HCT116 (cell line): Measurements from ENCODE around the gene LRBA. TPM values are rescaled to one million over a fixed set of nuclear protein-coding genes. Genes with fewer than 3 reads are reported as not detected.

ENCODE experiments used
- ATAC-seq: fragments of 200-7000 bp; cut with Tn5 transposase; 2 replicates; pipeline ENCODE4 v1.9.1; 2020; ENCODE audit warnings: mild to moderate bottlenecking, moderate library complexity
- BruUV-seq: library from RNA; stranded (reverse); fragments of 400-500 nt; replicated peaks from 2 replicates; lab custom pipeline; 2021; lab: Mats Ljungman, UMichigan
- CTCF ChIA-PET: fragments of 300-600 bp; sonication (Branson Sonifier 250); formaldehyde crosslinking; loops from one replicate; lab custom pipeline; 2021; ENCODE audit warnings: antibody characterized with exemption; lab: Charles Lee
- POLR2A ChIA-PET: fragments of 300-600, 350-600 bp; sonication (Branson Sonifier 250); formaldehyde crosslinking; loops from one replicate; lab custom pipeline; 2021; ENCODE audit warnings: antibody characterized with exemption; lab: Charles Lee
- RAD21 ChIA-PET, 2 experiments: fragments of 300-600 bp; sonication (Branson Sonifier 250); formaldehyde crosslinking; loops; one replicate each; lab custom pipeline; 2023; ENCODE audit warnings: low total read pairs in 2 of 2; ENCODE audit not compliant: uncharacterized antibody in 2 of 2, unreplicated experiment in 2 of 2, low non-redundant PET in 1 of 2; lab: Charles Lee
- DNase-seq: peaks from one replicate; pipeline ENCODE4 v3.0.0-alpha.2; 2010; ENCODE audit warnings: low read depth, low spot score
- H2AFZ ChIP-seq: fragments of 200-600 bp; shearing (Covaris generic), sonication (generic); 2 replicates; pipeline ENCODE4 v1.6.1; 2017; ENCODE audit warnings: low read depth, mixed run types, mixed read lengths, antibody characterized with exemption, low read length; ENCODE audit not compliant: poor library complexity, severe bottlenecking
- H3K27ac ChIP-seq: 2 replicates; pipeline ENCODE4 v1.5.1; 2012; ENCODE audit warnings: low read depth, low read length
- H3K27me3 ChIP-seq: fragments of 200-600 bp; sonication (generic); 2 replicates; pipeline ENCODE4 v1.6.1; 2016; ENCODE audit warnings: mixed run types, low read length, mixed read lengths; ENCODE audit not compliant: insufficient read depth
- H3K36me3 ChIP-seq, 2 experiments: fragments of 200-500 bp in 1 of 2; fragments of 200-600 bp in 1 of 2; sonication (Bioruptor generic) in 1 of 2; sonication (generic) in 1 of 2; 2 replicates each; pipeline versions ENCODE4 v1.5.1 to v1.6.1; 2014 to 2016; ENCODE audit warnings: low read length in 2 of 2, inconsistent platforms in 1 of 2, mixed read lengths in 1 of 2, mixed run types in 1 of 2; ENCODE audit not compliant: insufficient read depth in 2 of 2, control insufficient read depth in 1 of 2
- H3K4me1 ChIP-seq, 2 experiments: fragments of 200-600 bp in 1 of 2; sonication (generic) in 1 of 2; 2 replicates each; pipeline versions ENCODE4 v1.5.1 to v1.6.1; 2012 to 2017; ENCODE audit warnings: low read length in 2 of 2, inconsistent platforms in 1 of 2, mild to moderate bottlenecking in 1 of 2, mixed read lengths in 1 of 2, mixed run types in 1 of 2, moderate library complexity in 1 of 2; ENCODE audit not compliant: insufficient read depth in 2 of 2, control insufficient read depth in 1 of 2
- H3K4me2 ChIP-seq: fragments of 200-600 bp; sonication (generic); 2 replicates; pipeline ENCODE4 v1.6.1; 2017; ENCODE audit warnings: mixed run types, low read length, mixed read lengths
- H3K4me3 ChIP-seq, 2 experiments: fragments of 200-600 bp in 1 of 2; sonication (generic) in 1 of 2; replicated peaks in 1 of 2; 2 replicates each; pipeline ENCODE4 v1.5.1; 2011 to 2016; ENCODE audit warnings: low read length in 2 of 2, control low read depth in 1 of 2, low read depth in 1 of 2, mild to moderate bottlenecking in 1 of 2, mixed read lengths in 1 of 2, mixed run types in 1 of 2
- H3K79me2 ChIP-seq: fragments of 200-600 bp; sonication (generic); 2 replicates; pipeline ENCODE4 v1.6.1; 2017; ENCODE audit warnings: mild to moderate bottlenecking, mixed run types, low read length, moderate library complexity, mixed read lengths; ENCODE audit not compliant: insufficient read depth
- H3K9ac ChIP-seq: fragments of 200-600 bp; sonication (generic); 2 replicates; pipeline ENCODE4 v1.6.1; 2016; ENCODE audit warnings: low read length, mixed read lengths
- H3K9me2 ChIP-seq: fragments of 200-600 bp; sonication (generic), shearing (Covaris generic); 2 replicates; pipeline ENCODE4 v1.6.1; 2017; ENCODE audit warnings: mixed run types, mild to moderate bottlenecking, moderate library complexity; ENCODE audit not compliant: insufficient read depth
- H3K9me3 ChIP-seq, 2 experiments: fragments of 200-500 bp in 1 of 2; fragments of 200-600 bp in 1 of 2; sonication (Bioruptor generic) in 1 of 2; sonication (generic) in 1 of 2; 2 replicates each; pipeline ENCODE4 v1.6.1; 2014 to 2017; ENCODE audit warnings: low read length in 2 of 2, mixed read lengths in 2 of 2, inconsistent platforms in 1 of 2, low read depth in 1 of 2, mild to moderate bottlenecking in 1 of 2, mixed run types in 1 of 2, moderate library complexity in 1 of 2; ENCODE audit not compliant: control insufficient read depth in 1 of 2, insufficient read depth in 1 of 2
- H4K20me1 ChIP-seq: fragments of 200-600 bp; sonication (generic), shearing (Covaris generic); 2 replicates; pipeline ENCODE4 v1.6.1; 2017; ENCODE audit warnings: mixed run types, mild to moderate bottlenecking, moderate library complexity; ENCODE audit not compliant: insufficient read depth
- CEBPB ChIP-seq: IDR thresholded peaks from 2 replicates; pipeline ENCODE4 v1.6.1; 2012; ENCODE audit warnings: low read depth
- ELF1 ChIP-seq: IDR thresholded peaks from 2 replicates; pipeline ENCODE4 v1.6.1; 2012; ENCODE audit warnings: low read depth, borderline replicate concordance
- EZH2phosphoT487 ChIP-seq: fragments of 200-600 bp; IDR thresholded peaks from 2 replicates; pipeline ENCODE4 v1.6.1; 2018; ENCODE audit warnings: antibody characterized with exemption, borderline replicate concordance
- FOSL1 ChIP-seq: IDR thresholded peaks from 2 replicates; pipeline ENCODE4 v1.6.1; 2012; ENCODE audit warnings: low read depth
- JUND ChIP-seq: IDR thresholded peaks from 2 replicates; pipeline ENCODE4 v1.6.1; 2012
- POLR2AphosphoS5 ChIP-seq: IDR thresholded peaks from 2 replicates; pipeline ENCODE4 v1.6.1; 2011; ENCODE audit warnings: mild to moderate bottlenecking, low read depth, low read length, moderate library complexity
- SP1 ChIP-seq: IDR thresholded peaks from 2 replicates; pipeline ENCODE4 v1.6.1; 2012; ENCODE audit warnings: low read depth
- SRF ChIP-seq: IDR thresholded peaks from 2 replicates; pipeline ENCODE4 v1.6.1; 2012; ENCODE audit warnings: low read depth
- TCF7L2 ChIP-seq: IDR thresholded peaks from 2 replicates; pipeline ENCODE4 v1.7.0; 2011; ENCODE audit warnings: borderline replicate concordance, inconsistent platforms; ENCODE audit not compliant: insufficient read depth, insufficient read length; ENCODE audit errors: extremely low read depth
- intact Hi-C: fragments of 100-400 bp; cut with micrococcal nuclease; formaldehyde crosslinking; loops from 2 replicates; pipeline ENCODE4 v1.10.0; 2022
- total RNA-seq: library from RNA; stranded (reverse); gene quantifications from one replicate; pipeline ENCODE4 v1.2.1, GENCODE V29; 2021; ENCODE audit not compliant: unreplicated experiment
- TF ChIP-seq, protein P1 (sequence below), 3 experiments: fragments of 200-600 bp in 1 of 3; sonication (generic) in 1 of 3; IDR thresholded peaks in 2 of 3; conservative IDR thresholded peaks in 1 of 3; 2 replicates each; pipeline ENCODE4 v1.5.1; 2012 to 2017; ENCODE audit warnings: low read depth in 2 of 3, low read length in 2 of 3, antibody characterized with exemption in 1 of 3, borderline replicate concordance in 1 of 3, control low read depth in 1 of 3, mild to moderate bottlenecking in 1 of 3, mixed read lengths in 1 of 3, mixed run types in 1 of 3, moderate library complexity in 1 of 3; ENCODE audit not compliant: insufficient read depth in 1 of 3
- TF ChIP-seq, protein P2 (sequence below): IDR thresholded peaks from 2 replicates; pipeline ENCODE4 v1.6.1; 2011; ENCODE audit warnings: mild to moderate bottlenecking, low read length, moderate library complexity; ENCODE audit not compliant: insufficient replicate concordance; ENCODE audit errors: extremely low read depth

The LRBA gene
- total RNA-seq, 1 experiment from 2014 or later: 79.8 TPM

DNA sequence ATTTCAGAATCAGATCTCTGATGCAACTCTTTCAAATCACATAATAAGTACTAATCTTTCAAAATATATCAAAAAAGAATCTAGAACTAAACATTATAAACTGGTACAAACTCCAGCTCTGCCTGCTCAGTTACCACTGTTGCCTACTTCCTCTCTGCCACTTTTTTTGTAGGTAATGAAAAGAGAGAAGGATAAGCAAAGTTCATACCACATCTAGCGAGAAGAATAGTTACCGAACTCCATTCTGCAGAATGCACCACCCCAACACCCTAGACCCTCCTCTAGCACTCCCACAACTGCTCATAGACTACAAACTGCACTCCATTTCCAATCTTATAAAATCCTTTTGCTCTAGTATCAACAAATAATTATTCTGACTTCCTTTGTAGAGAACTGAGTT, 19.7 kb upstream of the LRBA start:
- RAD21 ChIA-PET: no interaction called here
- Histone ChIP-seq H3K4me3 (no peak overlapping the region), H3K9me3 (no peaks in the 10 kb centered on the region), H3K36me3 (no peaks in the 10 kb centered on the region), H3K4me1 (peaks cover 0 to 7% of the 10 kb centered on the region in 2 experiments; a peak in 1 of 4 replicates), H3K27ac (no peak overlapping the region), H2AFZ (no peak overlapping the region), H3K4me2 (no peak overlapping the region), H3K27me3 (no peaks in the 10 kb centered on the region), H3K9ac (no peak overlapping the region), H3K79me2 (no peaks in the 10 kb centered on the region), H4K20me1 (no peaks in the 10 kb centered on the region), H3K9me2 (no peaks in the 10 kb centered on the region)
- POLR2A ChIA-PET: no interaction called here
- ATAC-seq: no peak
- no peak for DNase-seq
- CTCF ChIA-PET: no interaction called here
- TF ChIP-seq, protein P1, sequence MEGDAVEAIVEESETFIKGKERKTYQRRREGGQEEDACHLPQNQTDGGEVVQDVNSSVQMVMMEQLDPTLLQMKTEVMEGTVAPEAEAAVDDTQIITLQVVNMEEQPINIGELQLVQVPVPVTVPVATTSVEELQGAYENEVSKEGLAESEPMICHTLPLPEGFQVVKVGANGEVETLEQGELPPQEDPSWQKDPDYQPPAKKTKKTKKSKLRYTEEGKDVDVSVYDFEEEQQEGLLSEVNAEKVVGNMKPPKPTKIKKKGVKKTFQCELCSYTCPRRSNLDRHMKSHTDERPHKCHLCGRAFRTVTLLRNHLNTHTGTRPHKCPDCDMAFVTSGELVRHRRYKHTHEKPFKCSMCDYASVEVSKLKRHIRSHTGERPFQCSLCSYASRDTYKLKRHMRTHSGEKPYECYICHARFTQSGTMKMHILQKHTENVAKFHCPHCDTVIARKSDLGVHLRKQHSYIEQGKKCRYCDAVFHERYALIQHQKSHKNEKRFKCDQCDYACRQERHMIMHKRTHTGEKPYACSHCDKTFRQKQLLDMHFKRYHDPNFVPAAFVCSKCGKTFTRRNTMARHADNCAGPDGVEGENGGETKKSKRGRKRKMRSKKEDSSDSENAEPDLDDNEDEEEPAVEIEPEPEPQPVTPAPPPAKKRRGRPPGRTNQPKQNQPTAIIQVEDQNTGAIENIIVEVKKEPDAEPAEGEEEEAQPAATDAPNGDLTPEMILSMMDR (IDR thresholded peaks at IDR 0.05 in 2 of 3, conservative IDR thresholded peaks at IDR 0.05 in 1 of 3; ENCODE audit: borderline replicate concordance in 1 of 3, insufficient read depth in 1 of 3, low read depth in 2 of 3, low read length in 2 of 3): no peak
- no TSS peak for BruUV-seq
- intact Hi-C loops: no loop called here

DNA sequence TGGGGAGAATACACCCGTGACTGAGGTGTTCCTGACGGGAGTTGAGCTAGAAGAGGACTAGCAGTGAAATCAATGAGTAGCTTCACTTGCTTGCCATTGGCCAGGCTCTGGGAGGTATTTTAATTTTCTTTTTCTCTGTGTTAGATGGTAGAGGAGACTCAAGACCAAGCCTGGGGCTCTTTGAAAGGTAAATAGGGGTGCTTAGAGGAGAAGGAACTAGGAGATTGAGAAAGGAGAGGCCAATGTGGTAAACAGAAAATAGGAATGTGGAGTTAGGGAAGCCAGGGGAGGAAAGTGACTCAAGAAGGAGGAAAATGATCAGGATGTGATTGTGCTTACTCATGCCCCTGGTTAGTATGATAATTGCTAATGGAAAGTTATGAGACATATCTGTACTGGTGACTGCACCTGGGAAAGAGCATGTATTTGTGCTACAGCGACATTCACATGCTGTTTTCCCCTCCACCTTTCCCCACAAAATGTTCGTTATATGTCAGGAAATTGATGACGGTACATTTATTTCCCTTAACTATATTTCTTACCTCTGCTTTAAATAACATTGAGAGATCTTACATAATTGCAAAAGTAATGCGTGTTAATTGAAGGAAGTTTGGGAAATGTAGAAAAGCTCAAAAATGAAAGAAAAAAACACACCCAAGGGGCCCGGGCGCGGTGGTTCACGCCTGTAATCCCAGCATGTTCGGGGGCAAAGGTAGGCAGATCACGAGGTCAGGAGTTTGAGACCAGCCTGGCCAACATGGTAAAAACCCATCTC, 16.9 kb upstream of the LRBA start:
- CTCF ChIA-PET: no interaction called here
- TF ChIP-seq EZH2phosphoT487 (no peak), JUND (no peak), FOSL1 (peak; percentile 29; the same call in 1 of the 2 replicates), CEBPB (no peak), SP1 (0 out of 2 replicates have a peak, but pooled peaks have one; percentile 2), SRF (no peak), TCF7L2 (no peak), ELF1 (no peak), POLR2AphosphoS5 (no peak)
- TF ChIP-seq, protein P2, sequence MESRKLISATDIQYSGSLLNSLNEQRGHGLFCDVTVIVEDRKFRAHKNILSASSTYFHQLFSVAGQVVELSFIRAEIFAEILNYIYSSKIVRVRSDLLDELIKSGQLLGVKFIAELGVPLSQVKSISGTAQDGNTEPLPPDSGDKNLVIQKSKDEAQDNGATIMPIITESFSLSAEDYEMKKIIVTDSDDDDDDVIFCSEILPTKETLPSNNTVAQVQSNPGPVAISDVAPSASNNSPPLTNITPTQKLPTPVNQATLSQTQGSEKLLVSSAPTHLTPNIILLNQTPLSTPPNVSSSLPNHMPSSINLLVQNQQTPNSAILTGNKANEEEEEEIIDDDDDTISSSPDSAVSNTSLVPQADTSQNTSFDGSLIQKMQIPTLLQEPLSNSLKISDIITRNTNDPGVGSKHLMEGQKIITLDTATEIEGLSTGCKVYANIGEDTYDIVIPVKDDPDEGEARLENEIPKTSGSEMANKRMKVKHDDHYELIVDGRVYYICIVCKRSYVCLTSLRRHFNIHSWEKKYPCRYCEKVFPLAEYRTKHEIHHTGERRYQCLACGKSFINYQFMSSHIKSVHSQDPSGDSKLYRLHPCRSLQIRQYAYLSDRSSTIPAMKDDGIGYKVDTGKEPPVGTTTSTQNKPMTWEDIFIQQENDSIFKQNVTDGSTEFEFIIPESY: no peak
- TF ChIP-seq, protein P1 (IDR thresholded peaks at IDR 0.05 in 2 of 3, conservative IDR thresholded peaks at IDR 0.05 in 1 of 3; ENCODE audit: borderline replicate concordance in 1 of 3, insufficient read depth in 1 of 3, low read depth in 2 of 3, low read length in 2 of 3): no peak

More for the DNA sequence above, 16.9 kb upstream of the LRBA start:
- Histone ChIP-seq H3K4me2 (peak overlapping the region; percentile 32), H3K9ac (no peak overlapping the region), H2AFZ (peak overlapping the region; percentile 36), H3K4me3 (no peak overlapping the region), H3K79me2 (no peaks in the 10 kb centered on the region), H4K20me1 (no peaks in the 10 kb centered on the region), H3K27ac (no peak overlapping the region), H3K4me1 (peaks cover 0 to 7% of the 10 kb centered on the region in 2 experiments; a peak in 1 of 4 replicates), H3K9me2 (no peaks in the 10 kb centered on the region), H3K9me3 (no peaks in the 10 kb centered on the region), H3K36me3 (no peaks in the 10 kb centered on the region), H3K27me3 (no peaks in the 10 kb centered on the region)
- RAD21 ChIA-PET: interaction anchor here in 1 of 2 experiments (0.6 kb wide), 1 partner anchor 112 kb away, joined by 4 read pairs; no protein-coding TSS in a partner anchor
- ATAC-seq (no peak), DNase-seq (no peak)
- POLR2A ChIA-PET: interaction anchor here (1.2 kb wide), 1 partner anchor 20 kb away, joined by 4 read pairs; no protein-coding TSS in a partner anchor
- intact Hi-C loops: no loop called here
- BruUV-seq: no TSS peak
